GM12878 (cell line): Measurements from ENCODE around the gene FBXO8. TPM values are rescaled to one million over a fixed set of nuclear protein-coding genes. Genes with fewer than 3 reads are reported as not detected.

Source experiments
- BCL3 ChIP-seq: IDR thresholded peaks from 2 replicates; pipeline ENCODE4 v1.6.1; 2011; ENCODE audit warnings: borderline replicate concordance, low read depth, mild to moderate bottlenecking, moderate library complexity, low read length; ENCODE audit not compliant: insufficient read depth, poor library complexity, severe bottlenecking
- BCLAF1 ChIP-seq: fragments of 450-650 bp; IDR thresholded peaks from 2 replicates; pipeline ENCODE4 v1.6.1; 2017; ENCODE audit warnings: antibody characterized with exemption, mild to moderate bottlenecking, moderate library complexity
- FOXM1 ChIP-seq: IDR thresholded peaks from 2 replicates; pipeline ENCODE4 v1.6.1; 2012; ENCODE audit warnings: low read depth, mild to moderate bottlenecking, inconsistent platforms, low read length, moderate library complexity
- GABPA ChIP-seq: IDR thresholded peaks from 2 replicates; pipeline ENCODE4 v1.6.1; 2014; ENCODE audit warnings: antibody characterized with exemption, low read depth, mild to moderate bottlenecking, inconsistent platforms
- HDAC2 ChIP-seq: fragments of 200-600 bp; sonication (generic); IDR thresholded peaks from 2 replicates; pipeline ENCODE4 v1.6.1; 2017
- HDAC6 ChIP-seq: fragments of 200-600 bp; sonication (generic); IDR thresholded peaks from one replicate; pipeline ENCODE4 v1.8.0; 2017; ENCODE audit warnings: antibody characterized with exemption; ENCODE audit not compliant: unreplicated experiment
- KAT2A ChIP-seq: conservative IDR thresholded peaks from 2 replicates; pipeline ENCODE4 v1.6.1; 2011; ENCODE audit warnings: low read depth, low read length; ENCODE audit not compliant: control insufficient read depth
- KDM1A ChIP-seq: fragments of 200-600 bp; sonication (generic); IDR thresholded peaks from 2 replicates; pipeline ENCODE4 v1.6.1; 2016; ENCODE audit warnings: borderline replicate concordance
- MTA2 ChIP-seq: fragments of 450-650 bp; IDR thresholded peaks from 2 replicates; pipeline ENCODE4 v1.6.1; 2016; ENCODE audit warnings: low read depth, mild to moderate bottlenecking, moderate library complexity
- MTA3 ChIP-seq: IDR thresholded peaks from 2 replicates; pipeline ENCODE4 v1.6.1; 2012; ENCODE audit warnings: low read length, inconsistent platforms, borderline replicate concordance
- NBN ChIP-seq: fragments of 450-650 bp; IDR thresholded peaks from 2 replicates; pipeline ENCODE4 v1.6.1; 2016
- PAX5 ChIP-seq: IDR thresholded peaks from 2 replicates; pipeline ENCODE4 v1.6.1; 2011; ENCODE audit warnings: low read depth, low read length, borderline replicate concordance
- RB1 ChIP-seq: fragments of 450-650 bp; formaldehyde crosslinking; IDR thresholded peaks from 2 replicates; pipeline ENCODE4 v1.6.1; 2017; ENCODE audit warnings: mild to moderate bottlenecking, borderline replicate concordance
- RELA ChIP-seq: fragments of 450-650 bp; IDR thresholded peaks from 2 replicates; pipeline ENCODE4 v1.8.0; 2014; ENCODE audit warnings: borderline replicate concordance; ENCODE audit not compliant: partially characterized antibody
- RFX5 ChIP-seq: IDR thresholded peaks from 2 replicates; pipeline ENCODE4 v1.6.1; 2011; ENCODE audit warnings: low read depth, low read length, improper control_type of control experiment
- SMC3 ChIP-seq: IDR thresholded peaks from 2 replicates; pipeline ENCODE4 v1.6.1; 2011; ENCODE audit warnings: low read length, improper control_type of control experiment, borderline replicate concordance
- SPI1 ChIP-seq: IDR thresholded peaks from 2 replicates; pipeline ENCODE4 v1.6.1; 2011; ENCODE audit warnings: low read depth, mild to moderate bottlenecking, low read length, moderate library complexity, borderline replicate concordance; ENCODE audit not compliant: insufficient read depth
- SREBF2 ChIP-seq: IDR thresholded peaks from 2 replicates; pipeline ENCODE4 v1.6.1; 2012; ENCODE audit warnings: mild to moderate bottlenecking, low read length
- TARDBP ChIP-seq: IDR thresholded peaks from 2 replicates; pipeline ENCODE4 v1.6.1; 2016; ENCODE audit warnings: borderline replicate concordance
- TCF12 ChIP-seq: IDR thresholded peaks from 2 replicates; pipeline ENCODE4 v1.6.1; 2011; ENCODE audit warnings: low read depth, mild to moderate bottlenecking, low read length
- TCF3 ChIP-seq: IDR thresholded peaks from 2 replicates; pipeline ENCODE4 v1.6.1; 2012; ENCODE audit warnings: low read depth, mild to moderate bottlenecking, low read length, borderline replicate concordance; ENCODE audit not compliant: insufficient read depth
- TCF7 ChIP-seq: IDR thresholded peaks from 2 replicates; pipeline ENCODE4 v1.6.1; 2014; ENCODE audit warnings: antibody characterized with exemption, borderline replicate concordance
- YBX1 ChIP-seq: fragments of 450-650 bp; IDR thresholded peaks from 2 replicates; pipeline ENCODE4 v1.6.1; 2016; ENCODE audit warnings: antibody characterized with exemption
- ZNF384 ChIP-seq: IDR thresholded peaks from 2 replicates; pipeline ENCODE4 v1.6.1; 2012; ENCODE audit warnings: low read depth, mild to moderate bottlenecking, low read length, improper control_type of control experiment, borderline replicate concordance
- polyA plus RNA-seq, 11 experiments: library from polyadenylated mRNA; depleted of rRNA in 4 of 11; unstranded in 6 of 11; stranded (reverse) in 5 of 11; fragments of >200 nt; fragmentation: Nextera tagmentation in 4 of 11; fragmentation: Illumina TruSeq in 1 of 11; extraction: Ambion mirVana in 4 of 11; extraction: Trizol in 1 of 11; gene quantifications; 1 replicate in 1 of 11; 2 replicates in 10 of 11; pipeline versions ENCODE4 v1.2.1 to v1.2.3, GENCODE V29; 2011 to 2016; ENCODE audit warnings: inconsistent platforms in 2 of 11, missing spikeins in 2 of 11, low read depth in 1 of 11
- total RNA-seq, 4 experiments: library from RNA; depleted of rRNA in 3 of 4; stranded (reverse); fragments of >200 nt in 3 of 4; fragmentation: Illumina TruSeq in 1 of 4; extraction: Trizol in 1 of 4; gene quantifications; 2 replicates each; pipeline versions ENCODE4 v1.2.1 to v1.2.3, GENCODE V29; 2013 to 2021
- TF ChIP-seq, protein P1 (sequence below): fragments of 450-650 bp; IDR thresholded peaks from 2 replicates; pipeline ENCODE4 v1.6.1; 2018; ENCODE audit warnings: borderline replicate concordance, mild to moderate bottlenecking; ENCODE audit not compliant: partially characterized antibody

Gene FBXO8
- total and polyA plus RNA-seq, 10 of the 15 experiments (the other 5 are each of a cell fraction or from before 2014, with no cell fraction given) = 11.3 to 38.1 (median 16.8) TPM

- TF ChIP-seq BCL3 (no peak), ZNF384 (no peak), FOXM1 (peak; percentile 79), MTA3 (no peak), TCF7 (peak; percentile 94), TARDBP (0 out of 2 replicates have a peak, but pooled peaks have one; percentile 65), HDAC6 (no peak), BCLAF1 (no peak), RB1 (peak; percentile 78; the same call in 1 of the 2 replicates), NBN (peak; percentile 98), RFX5 (no peak), YBX1 (no peak), HDAC2 (no peak), SMC3 (no peak), TCF12 (no peak), RELA (peak; percentile 56), PAX5 (peak; percentile 37; the same call in 1 of the 2 replicates), TCF3 (no peak), KDM1A (no peak), SPI1 (no peak), GABPA (peak; percentile 96), SREBF2 (no peak), MTA2 (no peak), KAT2A (no peak)
- TF ChIP-seq, protein P1, sequence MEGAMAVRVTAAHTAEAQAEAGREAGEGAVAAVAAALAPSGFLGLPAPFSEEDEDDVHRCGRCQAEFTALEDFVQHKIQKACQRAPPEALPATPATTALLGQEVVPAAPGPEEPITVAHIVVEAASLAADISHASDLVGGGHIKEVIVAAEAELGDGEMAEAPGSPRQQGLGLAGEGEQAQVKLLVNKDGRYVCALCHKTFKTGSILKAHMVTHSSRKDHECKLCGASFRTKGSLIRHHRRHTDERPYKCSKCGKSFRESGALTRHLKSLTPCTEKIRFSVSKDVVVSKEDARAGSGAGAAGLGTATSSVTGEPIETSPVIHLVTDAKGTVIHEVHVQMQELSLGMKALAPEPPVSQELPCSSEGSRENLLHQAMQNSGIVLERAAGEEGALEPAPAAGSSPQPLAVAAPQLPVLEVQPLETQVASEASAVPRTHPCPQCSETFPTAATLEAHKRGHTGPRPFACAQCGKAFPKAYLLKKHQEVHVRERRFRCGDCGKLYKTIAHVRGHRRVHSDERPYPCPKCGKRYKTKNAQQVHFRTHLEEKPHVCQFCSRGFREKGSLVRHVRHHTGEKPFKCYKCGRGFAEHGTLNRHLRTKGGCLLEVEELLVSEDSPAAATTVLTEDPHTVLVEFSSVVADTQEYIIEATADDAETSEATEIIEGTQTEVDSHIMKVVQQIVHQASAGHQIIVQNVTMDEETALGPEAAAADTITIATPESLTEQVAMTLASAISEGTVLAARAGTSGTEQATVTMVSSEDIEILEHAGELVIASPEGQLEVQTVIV = peak; percentile 76
Observed at GRCh38 chr4:174283507-174284471, at the start of gene FBXO8, which contains the start of gene CEP44 (continued).
